ENCODE results near the gene CHD2.

Gene CHD2

GRCh38 chr15:92877000-92877399 is 23.1 kb upstream of the CHD2 start:
- no peak overlapping the region for H3K4me3 ChIP-seq (ENCODE audit: low read depth, low read length)
- TF ChIP-seq CTCF (IDR thresholded peaks at IDR 0.05; ENCODE audit: low read depth, low read length) = no peak
- in situ Hi-C loops (cut with HindIII; ENCODE audit: low sequenced_read_pairs) = no loop called here
- no peak for DNase-seq (ENCODE audit: low read depth, low spot score)

- no peak for TF ChIP-seq CTCF (IDR thresholded peaks at IDR 0.05; ENCODE audit: low read depth, low read length)
- H3K4me3 ChIP-seq (ENCODE audit: low read depth, low read length) = no peak overlapping the region
- DNase-seq (ENCODE audit: low read depth, low spot score) = no peak
- in situ Hi-C loops (cut with HindIII; ENCODE audit: low sequenced_read_pairs) = no loop called here
Observed at GRCh38 chr15:92877416-92877815, 22.7 kb upstream of the CHD2 start.

- in situ Hi-C loops (cut with HindIII; ENCODE audit: low sequenced_read_pairs) = no loop called here
- DNase-seq (ENCODE audit: low read depth, low spot score) = no peak
- TF ChIP-seq CTCF (IDR thresholded peaks at IDR 0.05; ENCODE audit: low read depth, low read length) = no peak
- H3K4me3 ChIP-seq (ENCODE audit: low read depth, low read length) = no peak overlapping the region
Observed at GRCh38 chr15:92878593-92879053, 21.5 kb upstream of the CHD2 start.

- TF ChIP-seq CTCF (IDR thresholded peaks at IDR 0.05; ENCODE audit: low read depth, low read length) = no peak
- no peak for DNase-seq (ENCODE audit: low read depth, low spot score)
- H3K4me3 ChIP-seq (ENCODE audit: low read depth, low read length) = no peak overlapping the region
- in situ Hi-C loops (cut with HindIII; ENCODE audit: low sequenced_read_pairs) = no loop called here
Observed at GRCh38 chr15:92879949-92880725, 20.0 kb upstream of the CHD2 start.

GRCh38 chr15:92880796-92881195 is 19.3 kb upstream of the CHD2 start:
- no peak for DNase-seq (ENCODE audit: low read depth, low spot score)
- TF ChIP-seq CTCF (IDR thresholded peaks at IDR 0.05; ENCODE audit: low read depth, low read length) = no peak
- in situ Hi-C loops (cut with HindIII; ENCODE audit: low sequenced_read_pairs) = no loop called here
- no peak overlapping the region for H3K4me3 ChIP-seq (ENCODE audit: low read depth, low read length)

GRCh38 chr15:92881211-92881754 is 18.8 kb upstream of the CHD2 start:
- no peak for TF ChIP-seq CTCF (IDR thresholded peaks at IDR 0.05; ENCODE audit: low read depth, low read length)
- H3K4me3 ChIP-seq (ENCODE audit: low read depth, low read length) = no peak overlapping the region
- DNase-seq (ENCODE audit: low read depth, low spot score) = no peak
- in situ Hi-C loops (cut with HindIII; ENCODE audit: low sequenced_read_pairs) = no loop called here
